NCI-H748 (cell line): Measurements from ENCODE around the gene TBC1D22A.

ENCODE experiments used
- DNase-seq: peaks from one replicate; lab custom pipeline; 2025; ENCODE audit not compliant: unreplicated experiment; lab: John Stamatoyannopoulos, UW

Gene TBC1D22A

GRCh38 chr22:46947516-46948257 lies 185.2 kb downstream of the TBC1D22A start:
- no peak for DNase-seq

GRCh38 chr22:46948411-46949144 lies 186.1 kb downstream of the TBC1D22A start:
- DNase-seq: no peak

GRCh38 chr22:46951350-46951749 lies 188.9 kb downstream of the TBC1D22A start:
- no peak for DNase-seq

- DNase-seq: no peak
Observed at GRCh38 chr22:46951973-46952372, 189.5 kb downstream of the TBC1D22A start.

- DNase-seq: no peak
Observed at GRCh38 chr22:46953968-46954765, 191.7 kb downstream of the TBC1D22A start.

GRCh38 chr22:46954781-46955180 lies 192.3 kb downstream of the TBC1D22A start:
- DNase-seq: no peak

- DNase-seq: no peak
Observed at GRCh38 chr22:46956498-46957215, 194.2 kb downstream of the TBC1D22A start.

GRCh38 chr22:46957521-46957920 lies 195.1 kb downstream of the TBC1D22A start:
- no peak for DNase-seq

- DNase-seq: no peak
Observed at GRCh38 chr22:46958191-46958590, 195.7 kb downstream of the TBC1D22A start.

GRCh38 chr22:46958658-46959057 lies 196.2 kb downstream of the TBC1D22A start:
- no peak for DNase-seq

GRCh38 chr22:46959369-46959768 lies 196.9 kb downstream of the TBC1D22A start:
- no peak for DNase-seq

GRCh38 chr22:46961591-46962295 lies 199.3 kb downstream of the TBC1D22A start:
- DNase-seq: no peak

- no peak for DNase-seq
Observed at GRCh38 chr22:46962406-46962805, 200.0 kb downstream of the TBC1D22A start.

- DNase-seq: peak; percentile 96
Observed at GRCh38 chr22:46963672-46964545, 201.5 kb downstream of the TBC1D22A start.

GRCh38 chr22:46964773-46965550 lies 202.5 kb downstream of the TBC1D22A start:
- DNase-seq: no peak

GRCh38 chr22:46965555-46966494 lies 203.4 kb downstream of the TBC1D22A start:
- DNase-seq: no peak

GRCh38 chr22:46966495-46966845 lies 204.0 kb downstream of the TBC1D22A start:
- no peak for DNase-seq

GRCh38 chr22:46966846-46967245 lies 204.4 kb downstream of the TBC1D22A start:
- no peak for DNase-seq
